HG03342 (cell line): Measurements from ENCODE around the gene IL11RA.

Source experiments
- ATAC-seq: cut with Tn5 transposase; IDR thresholded peaks from one replicate; pipeline ENCODE4 v1.9.1; 2021; ENCODE audit warnings: mild to moderate bottlenecking, moderate library complexity; ENCODE audit not compliant: unreplicated experiment

IL11RA gene

DNA sequence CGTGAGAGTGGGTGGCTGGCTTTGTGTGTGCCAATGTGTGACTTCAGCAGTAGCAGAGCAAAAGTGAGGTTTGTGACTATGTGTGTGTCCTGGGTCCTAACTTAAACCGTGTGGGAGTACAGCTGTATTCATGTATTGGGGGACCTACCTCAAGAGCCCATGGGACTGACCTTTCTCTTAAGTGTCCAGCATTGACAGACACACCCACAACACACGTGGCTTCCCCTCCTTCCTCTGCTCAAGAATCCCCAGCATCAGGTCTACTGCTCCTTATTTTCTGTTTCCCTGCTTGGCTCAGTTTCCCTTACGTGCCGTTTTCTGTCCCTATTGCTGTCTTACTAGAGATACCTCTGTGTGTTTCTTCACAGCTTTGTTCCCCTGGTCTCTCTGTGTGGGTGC is 616 bp downstream of the IL11RA start:
- ATAC-seq, result no peak

DNA sequence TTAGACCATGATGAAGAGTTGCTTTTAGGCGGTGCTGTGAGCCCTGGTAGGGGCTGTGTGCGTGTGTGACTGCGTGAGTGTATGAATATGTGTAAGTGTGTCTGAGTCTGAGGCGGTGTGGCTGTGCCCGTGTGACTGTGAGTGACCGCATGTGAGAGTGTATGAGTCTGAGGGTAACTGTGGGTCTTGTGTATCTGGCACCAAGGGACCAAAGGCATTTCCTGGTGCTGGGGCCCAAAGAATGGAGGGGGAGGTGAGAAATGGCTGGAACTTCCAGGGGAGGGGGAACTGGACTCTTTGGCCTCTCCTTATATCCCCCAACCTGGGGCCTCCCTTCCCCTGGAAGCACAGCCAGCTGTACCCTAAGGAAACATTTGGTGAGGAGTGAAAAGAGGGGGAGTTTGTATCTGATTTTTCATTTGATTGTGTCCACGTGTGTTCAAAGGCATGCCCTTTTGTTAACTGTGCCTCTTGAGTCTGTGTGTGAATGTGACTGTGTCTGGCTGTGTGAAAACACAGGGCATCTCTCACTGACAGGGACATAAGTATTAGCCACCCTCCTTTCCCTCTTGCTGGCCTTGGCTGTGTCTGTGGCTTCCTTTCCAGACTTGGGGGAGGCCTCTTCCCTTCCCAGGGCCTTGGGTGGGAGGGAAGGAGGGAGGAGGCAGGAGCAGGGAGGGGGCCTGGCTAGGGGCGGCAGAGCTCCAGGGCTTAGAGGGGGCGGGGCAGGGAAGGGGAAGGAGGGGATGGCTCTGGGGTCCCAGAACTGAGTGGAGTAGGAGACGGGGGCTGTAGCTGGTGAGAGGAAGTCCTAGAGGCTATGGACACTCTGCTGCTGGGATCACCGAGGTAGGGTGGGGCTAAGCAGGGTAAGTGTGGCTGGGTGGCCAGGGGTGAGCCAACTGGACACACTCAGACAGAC is 1.4 kb downstream of the IL11RA start:
- no peak for ATAC-seq

DNA sequence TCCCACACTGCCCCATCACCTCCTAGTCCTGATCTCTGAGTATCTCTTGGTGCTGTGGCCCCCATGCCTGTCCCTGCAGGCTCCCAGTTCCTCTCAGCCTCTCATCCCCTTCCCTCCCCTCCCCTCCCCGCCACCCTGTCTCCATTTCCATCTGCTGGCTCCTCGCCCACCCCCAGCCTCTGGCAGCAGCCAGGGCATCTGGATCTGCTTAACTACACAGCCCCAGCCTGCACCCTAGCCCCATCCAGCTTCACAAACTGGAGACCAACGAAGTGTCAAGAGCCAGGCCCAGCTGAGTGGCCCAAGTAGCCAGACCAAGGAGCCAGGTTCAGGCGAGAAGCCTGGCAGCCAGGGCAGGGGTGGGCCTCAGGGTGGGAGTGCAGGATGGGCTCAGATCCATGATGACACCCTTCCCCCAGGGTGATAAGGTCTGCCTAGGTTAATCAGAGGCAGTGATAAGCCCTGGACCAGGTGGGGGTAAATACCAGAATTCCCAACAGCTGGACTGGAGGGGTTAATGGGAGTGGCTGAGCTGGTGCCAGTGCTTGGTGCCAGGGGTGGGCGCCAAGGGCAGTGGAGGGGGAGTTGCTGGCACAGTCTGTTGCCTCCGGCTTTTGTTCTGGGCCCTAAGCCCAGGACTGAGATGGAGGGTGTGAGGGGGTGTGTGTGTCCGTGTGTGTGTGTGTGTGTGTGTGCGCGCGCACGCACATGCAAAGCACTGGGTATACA is 2.5 kb downstream of the IL11RA start:
- ATAC-seq, result no peak

DNA sequence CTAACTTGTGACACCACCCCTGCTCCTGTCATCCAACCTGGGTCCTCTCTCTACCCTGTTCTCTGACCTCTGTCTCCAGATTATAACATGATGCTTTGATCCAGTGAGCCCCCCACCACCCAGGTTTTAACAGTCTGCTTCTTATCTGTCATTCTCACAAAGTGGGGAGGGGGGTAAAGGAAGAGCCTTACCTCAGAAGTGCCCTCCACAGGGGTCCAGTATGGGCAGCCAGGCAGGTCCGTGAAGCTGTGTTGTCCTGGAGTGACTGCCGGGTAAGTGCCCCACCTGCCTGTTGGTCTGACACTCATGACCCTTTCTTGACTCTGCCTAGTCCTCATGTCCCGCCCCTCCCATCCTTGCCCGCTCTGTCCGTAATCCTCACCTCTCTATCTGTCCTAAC is 3.4 kb downstream of the IL11RA start:
- no peak for ATAC-seq

DNA sequence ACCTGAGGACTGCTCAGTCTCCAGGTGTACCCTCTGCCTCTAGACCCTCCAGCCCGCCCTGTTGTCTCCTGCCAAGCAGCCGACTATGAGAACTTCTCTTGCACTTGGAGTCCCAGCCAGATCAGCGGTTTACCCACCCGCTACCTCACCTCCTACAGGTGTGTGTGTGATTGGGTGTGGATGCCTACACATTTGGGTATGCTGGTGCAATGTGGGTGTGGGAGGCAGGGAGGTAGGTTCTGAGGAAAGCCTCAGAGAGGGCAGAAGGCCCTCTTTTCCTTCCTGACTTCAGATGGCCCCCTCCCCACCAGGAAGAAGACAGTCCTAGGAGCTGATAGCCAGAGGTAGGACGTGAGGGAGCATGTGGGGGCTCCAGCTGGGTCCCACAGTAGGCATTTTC is 5.0 kb downstream of the IL11RA start:
- no peak for ATAC-seq

DNA sequence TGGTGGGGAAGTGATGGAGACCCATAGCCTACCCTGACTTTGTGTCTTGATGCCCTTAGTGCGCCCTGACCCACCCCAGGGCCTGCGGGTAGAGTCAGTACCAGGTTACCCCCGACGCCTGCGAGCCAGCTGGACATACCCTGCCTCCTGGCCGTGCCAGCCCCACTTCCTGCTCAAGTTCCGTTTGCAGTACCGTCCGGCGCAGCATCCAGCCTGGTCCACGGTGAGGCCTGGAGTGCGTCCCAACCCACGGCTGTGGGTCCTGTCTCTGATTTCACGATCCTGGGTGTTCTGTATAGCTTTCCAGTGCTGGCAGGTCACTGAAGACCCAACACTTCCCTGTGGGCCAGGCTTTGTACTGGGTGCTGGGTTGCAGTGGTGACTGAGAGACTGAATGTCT is 6.5 kb downstream of the IL11RA start:
- no peak for ATAC-seq

DNA sequence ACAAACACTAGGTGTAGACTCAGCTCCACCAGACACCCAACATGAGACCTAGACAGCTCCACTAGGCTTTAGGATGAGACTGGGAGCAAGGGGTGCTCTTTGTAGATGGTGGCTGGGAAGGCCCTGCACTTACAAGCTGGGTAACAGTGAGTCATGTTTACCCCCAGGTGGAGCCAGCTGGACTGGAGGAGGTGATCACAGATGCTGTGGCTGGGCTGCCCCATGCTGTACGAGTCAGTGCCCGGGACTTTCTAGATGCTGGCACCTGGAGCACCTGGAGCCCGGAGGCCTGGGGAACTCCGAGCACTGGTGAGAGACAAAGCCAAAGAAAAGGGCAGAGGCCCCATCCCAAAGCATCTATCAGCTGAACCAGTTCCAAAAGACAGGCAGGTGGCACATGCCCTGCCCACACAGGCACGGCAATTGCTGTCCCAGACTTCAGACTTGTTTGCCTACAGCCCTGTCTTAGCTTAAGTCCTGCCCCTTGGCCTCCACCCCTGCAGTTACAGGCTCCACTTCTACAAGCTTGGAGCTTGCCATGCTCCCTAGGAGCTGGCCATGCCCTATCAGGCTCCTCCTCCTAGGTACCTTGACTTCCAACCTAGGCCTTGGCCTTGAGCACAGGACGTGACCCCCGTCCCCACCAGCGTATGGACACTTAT is 7.7 kb downstream of the IL11RA start:
- ATAC-seq, result no peak

DNA sequence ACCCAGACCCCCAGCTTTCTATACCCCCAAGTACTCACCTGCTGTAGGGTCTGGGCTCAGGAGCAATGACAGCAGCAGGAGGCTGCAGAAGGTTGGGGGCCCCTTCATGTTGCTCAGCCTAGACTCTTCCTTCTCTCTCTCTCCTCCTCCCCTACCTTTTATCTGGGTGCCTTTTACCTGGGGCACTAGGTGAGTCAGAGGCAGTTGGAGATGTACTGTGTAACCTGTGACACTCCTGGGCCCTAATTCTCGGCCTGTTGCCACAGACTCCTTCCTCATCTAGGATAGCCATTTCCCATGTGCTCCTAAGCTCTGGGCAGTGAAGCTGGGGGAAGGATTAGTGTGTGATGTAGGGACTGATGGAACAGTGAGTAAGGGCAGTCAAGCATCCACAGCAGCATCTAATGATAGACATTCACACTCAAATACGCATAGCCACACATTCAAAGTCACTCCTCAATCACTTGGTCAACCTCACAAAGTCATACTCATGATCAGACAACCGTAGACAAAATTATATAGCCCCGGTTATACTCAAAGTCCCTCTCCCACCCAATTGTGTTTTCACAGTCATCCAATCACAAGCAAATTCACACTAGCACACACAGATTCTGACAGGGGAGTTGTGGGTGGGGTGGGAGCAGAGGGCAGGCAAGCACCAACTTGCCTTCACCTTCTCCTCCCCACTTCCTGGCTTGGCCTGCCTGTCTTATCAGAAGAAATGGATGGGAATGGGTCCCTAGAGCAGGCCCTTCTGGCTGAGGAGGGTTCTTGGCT is 10.7 kb downstream of the IL11RA start, which contains the start of gene CCL27:
TSS of gene CCL27 (minus strand) at position 132 of the 777 bp plus-strand sequence. CDS start at position 108, 24 bp downstream.
- ATAC-seq, result no peak

DNA sequence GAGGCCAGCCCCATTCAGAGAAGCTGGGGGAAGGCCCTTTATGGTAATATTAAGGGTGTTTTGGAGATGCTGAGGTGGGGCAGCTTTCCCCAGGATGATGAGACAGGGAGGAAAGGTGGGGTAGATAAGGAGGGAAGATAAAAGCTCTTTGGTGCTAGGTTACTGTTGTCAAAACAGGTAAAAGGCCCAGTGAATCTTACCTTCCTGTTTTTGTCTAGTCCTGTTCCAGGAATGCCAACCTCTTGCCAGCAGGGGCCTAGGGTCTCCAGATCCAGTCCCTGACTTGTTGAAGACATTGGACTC is 11.3 kb downstream of the IL11RA start:
- ATAC-seq, result no peak

DNA sequence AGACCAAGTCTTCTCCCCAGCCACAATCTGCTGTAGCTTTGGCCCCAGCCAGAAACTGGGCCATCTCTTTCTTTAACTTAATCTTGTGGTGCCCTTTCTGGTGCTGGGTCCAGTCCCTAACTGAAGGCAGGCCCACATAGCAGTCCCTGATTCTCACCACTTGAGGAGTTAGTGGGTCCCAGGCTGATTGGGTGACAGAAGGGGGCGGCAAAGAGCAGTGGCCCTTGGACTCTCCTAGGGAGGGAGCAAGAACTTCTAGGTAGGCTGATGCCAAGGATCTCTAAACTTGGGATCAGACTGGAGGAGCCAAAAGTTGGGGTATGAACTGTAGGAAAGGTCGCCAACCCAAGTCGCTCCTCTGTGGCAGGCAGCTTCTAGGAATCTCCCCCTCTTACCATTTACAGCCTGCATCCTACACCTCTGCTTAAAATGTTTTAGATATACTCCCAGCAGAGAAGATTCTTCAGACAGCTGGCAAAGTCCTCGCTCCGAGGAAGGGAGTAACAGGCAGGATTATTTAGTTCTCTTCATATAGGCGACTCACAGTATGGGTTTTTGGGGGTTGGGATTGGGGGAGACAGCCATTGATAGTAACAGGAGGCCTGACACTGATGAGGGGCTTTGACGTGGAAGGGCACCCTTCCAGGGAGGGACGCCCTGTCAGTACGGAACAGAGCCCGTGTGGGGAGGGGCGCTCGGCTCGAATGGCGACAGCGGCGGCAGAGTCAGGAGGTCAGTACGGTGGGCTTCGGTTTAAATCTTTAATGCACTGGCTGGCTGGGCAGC is 12.5 kb downstream of the IL11RA start:
- ATAC-seq, result peak; percentile 62

DNA sequence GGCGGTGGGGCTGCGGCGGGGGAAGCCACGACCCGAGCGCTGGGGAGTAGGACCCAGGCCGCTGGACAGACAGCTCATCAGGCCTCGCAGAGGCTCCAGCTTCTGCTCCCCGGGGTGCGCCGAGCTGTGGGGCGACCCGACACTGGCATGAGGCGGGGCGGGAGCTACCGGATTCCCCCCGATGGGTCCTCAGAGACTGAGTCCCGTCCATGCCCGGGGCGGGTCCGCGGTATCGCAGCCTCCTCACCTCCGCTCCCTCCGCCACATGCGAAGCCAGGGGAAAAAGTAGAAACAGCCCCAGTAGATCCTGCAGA is 13.0 kb downstream of the IL11RA start:
- no peak for ATAC-seq

DNA sequence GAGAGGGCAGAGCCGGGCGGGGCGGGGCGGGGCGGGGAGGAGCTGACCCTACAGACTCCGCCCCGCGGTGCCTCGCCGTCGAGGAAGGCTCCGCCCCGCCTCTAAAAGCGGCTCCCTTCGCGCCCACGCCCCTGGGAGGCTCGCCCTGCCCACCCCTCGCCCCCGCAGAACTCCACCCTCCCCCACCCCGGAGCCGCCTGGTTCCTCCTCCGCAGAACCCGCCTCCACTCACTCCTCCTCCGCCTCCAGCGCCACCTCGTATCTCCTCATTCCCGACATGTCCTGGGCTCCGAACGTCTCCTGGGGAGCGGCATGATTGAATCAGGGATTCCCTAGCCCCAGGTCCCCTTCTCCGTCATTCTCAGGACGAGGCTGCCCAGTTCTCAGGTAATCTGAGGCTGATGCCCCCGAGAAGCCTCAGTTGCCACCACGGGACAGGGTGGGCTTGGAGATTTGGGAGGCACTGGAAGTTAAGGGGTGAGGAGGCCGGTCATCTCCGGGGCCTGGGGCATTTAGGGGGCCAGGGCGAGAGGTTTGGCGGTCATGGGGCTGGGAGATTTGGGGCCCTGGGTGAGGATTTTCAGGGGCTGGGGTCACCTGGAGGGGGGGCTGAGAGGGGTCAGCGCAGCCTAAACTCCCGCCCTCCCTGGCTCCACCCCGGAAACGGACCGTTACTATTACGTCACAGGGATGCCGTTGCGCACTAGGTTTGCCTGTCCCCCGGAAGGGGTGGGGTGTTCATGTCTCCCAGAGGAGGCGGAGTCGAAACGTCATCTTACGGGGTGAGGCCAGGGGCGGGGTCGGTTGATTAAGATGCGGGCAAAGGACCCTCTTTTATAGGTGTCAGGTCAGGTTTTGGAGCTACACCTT is 13.6 kb downstream of the IL11RA start:
- ATAC-seq, result peak; percentile 71

DNA sequence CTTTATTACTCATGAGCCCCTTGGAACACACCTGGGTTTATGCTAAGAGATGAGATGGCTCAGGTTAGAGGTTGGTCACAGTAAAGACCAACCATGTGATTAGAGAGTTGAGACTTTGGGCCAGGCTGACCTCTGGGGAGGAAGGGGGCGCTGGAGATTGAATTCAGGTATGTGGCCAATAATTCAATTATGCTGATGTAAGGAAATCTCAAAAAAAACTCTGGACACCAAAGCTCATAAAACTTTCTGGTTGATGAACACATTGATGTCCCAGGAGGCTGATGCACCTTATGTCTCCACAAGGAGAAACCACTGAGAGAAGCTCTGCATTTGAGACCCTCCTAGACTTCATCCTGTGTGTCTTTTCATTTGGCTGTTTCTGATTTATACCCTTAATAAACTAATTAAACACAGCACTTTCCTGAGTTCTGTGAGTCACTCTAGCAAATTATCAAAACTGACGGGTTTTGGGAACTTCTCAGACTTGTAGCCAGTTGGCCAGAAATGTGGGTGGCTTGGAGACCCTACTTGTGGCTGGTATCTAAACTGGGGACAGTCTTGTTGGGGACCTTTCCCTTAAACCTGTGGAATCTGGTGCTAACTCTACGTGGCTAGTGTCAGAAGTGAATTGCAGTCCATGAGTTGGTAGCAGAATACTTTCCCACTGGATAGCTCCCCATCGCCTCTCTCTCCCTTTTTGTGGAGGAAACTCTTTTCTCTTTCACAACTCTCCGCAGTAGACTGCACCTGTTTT is 18.0 kb downstream of the IL11RA start:
- no peak for ATAC-seq

DNA sequence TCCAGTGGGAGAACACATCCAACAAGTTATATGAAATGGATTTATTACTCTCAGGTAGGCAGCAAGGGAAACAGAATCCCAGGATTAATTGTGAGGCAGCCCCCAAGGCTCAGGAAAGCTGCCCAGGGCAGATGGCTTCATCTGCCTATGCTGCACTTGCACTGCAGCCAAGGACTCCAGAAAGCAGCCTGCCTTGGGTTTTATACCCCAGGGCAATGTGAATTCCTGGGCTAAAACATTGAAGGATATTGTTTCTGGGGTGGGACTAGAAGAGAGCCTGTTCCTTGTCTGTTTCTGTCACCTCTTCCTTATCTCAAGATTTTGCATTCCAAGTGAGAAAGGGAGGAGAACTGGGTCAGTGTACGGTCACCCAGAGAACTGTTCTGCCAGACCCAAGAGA is 19.3 kb downstream of the IL11RA start:
- no peak for ATAC-seq

DNA sequence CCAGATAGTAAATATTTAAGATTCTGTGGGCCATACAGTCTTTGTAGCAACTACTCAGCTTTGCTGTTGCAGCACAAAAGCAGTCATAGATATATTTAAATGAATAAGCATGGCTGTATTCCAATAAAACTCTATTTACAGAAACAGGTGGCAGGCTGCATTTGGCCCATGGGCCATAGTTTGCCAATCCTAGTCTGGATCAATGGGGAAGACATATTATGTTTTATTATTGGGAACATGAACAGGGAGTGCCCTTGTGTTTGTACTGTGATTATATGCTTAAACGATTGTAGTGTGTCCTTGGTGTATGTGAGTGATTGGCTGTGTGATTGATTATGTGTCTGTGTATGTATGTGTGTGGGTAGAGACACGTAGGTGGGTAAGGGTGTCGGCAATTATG is 22.5 kb downstream of the IL11RA start:
- ATAC-seq, result no peak

DNA sequence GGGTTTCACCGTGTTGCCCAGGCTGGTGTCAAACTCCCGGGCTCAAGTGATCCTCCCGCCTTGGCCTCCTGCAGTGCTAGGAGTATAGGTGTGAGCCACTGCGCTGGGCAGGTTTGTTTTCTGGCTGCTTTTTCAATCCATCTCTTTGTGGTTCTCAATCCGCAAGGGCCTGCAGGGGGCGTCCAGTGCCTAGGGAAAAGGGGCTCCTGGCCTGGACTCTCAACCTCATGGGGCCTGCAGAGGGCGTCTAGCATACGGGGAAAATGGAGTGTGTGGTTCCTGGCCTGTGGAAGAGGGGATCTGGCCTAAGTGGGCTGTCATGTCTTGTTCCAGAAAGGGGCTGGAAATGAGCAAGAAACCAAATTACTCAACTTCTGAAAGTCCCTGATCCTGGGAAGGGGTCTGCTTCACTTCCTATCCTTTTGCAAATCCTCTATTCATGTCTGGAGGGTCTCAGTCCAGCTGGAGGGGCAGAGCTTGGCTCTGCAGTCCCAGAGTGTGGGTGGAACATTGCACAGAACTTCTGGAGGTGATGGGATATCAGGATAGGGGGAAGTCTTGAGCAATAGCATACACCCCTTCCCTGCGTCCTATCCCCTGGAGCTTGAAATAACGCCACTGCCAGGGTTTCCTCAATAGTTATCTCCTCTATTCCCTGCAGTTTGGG is 23.2 kb downstream of the IL11RA start:
- no peak for ATAC-seq

DNA sequence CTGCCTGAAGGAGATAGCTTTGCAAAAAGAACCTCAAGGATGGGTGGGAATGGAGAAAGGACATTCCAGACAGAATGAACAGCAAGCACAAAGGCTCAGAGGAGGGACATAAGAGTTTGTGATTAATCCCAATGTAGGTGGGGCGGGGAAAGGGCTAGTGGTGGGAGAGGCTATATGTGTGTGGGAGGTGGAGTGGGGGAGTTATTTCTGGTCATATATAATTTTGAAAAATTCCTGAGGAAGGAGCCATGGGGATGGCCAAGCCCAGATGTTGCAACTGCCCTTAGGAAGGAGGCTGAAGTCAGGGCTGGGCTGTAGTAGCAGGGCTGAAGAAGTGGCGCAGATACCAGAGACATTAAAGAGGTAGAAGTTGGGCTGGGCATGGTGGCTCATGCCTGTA is 23.9 kb downstream of the IL11RA start:
- no peak for ATAC-seq

DNA sequence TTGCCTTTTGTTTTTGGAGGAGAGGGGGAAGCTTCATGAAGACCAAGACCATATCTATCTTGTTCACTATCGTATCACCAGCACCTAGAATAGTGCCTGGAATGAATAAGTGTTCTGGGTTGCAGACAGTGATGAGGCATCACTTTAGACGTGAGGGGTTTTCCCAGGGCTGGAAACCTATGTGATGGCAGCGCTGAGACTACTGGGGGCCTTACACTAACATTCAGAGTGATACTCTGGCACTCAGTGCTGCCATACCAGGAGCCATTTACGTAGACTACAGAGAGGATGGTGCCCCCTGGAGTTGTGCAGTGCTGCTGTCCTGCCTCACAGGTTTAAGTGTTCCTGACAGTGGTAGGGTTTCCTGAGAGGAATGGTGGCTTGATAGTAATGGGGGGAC is 32.2 kb downstream of the IL11RA start:
- ATAC-seq, result no peak
